Measurements from ENCODE around the gene TPK1. TPM values are rescaled to one million over a fixed set of nuclear protein-coding genes. Genes with fewer than 3 reads are reported as not detected.

The TPK1 gene
- total and polyA plus RNA-seq, 2 of the 8 experiments (the other 6 are each of a cell fraction or from before 2014, with no cell fraction given): 1.9 to 2.7 TPM

DNA sequence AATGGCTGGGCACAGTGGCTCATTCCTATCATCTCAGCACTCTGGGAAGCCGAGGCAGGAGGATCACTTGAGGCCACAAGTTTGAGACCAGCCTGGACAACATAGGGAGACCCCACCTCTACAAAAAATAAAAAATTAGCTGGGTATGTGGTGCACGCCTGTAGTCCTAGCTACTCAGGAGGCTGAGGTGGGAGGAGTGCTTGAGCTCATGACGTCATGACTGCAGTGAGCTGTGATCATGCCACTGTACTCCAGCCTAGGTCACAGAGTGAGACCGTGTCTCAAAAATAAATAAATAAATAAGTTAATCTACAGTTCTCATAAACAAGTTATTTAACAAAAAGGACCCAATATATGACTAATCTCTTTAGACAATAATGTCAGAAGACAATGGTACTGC lies 76.2 kb downstream of the TPK1 start:
- Histone ChIP-seq H3K23ac (ENCODE audit: insufficient read length) (no peak overlapping the region), H2AK5ac (ENCODE audit: low read depth, low read length) (no peak overlapping the region), H3K27ac (ENCODE audit: low read depth, low read length) (no peak overlapping the region), H4K20me1 (replicated peaks in 1 of 2; ENCODE audit: control insufficient read depth in 1 of 2, insufficient read depth in 2 of 2, low read length in 2 of 2) (no peaks in the 10 kb centered on the region), H3K18ac (ENCODE audit: extremely low read depth, low read length) (no peak overlapping the region), H4K8ac (ENCODE audit: extremely low read depth, insufficient read depth, low read length) (no peak overlapping the region), H3K9ac (replicated peaks in 1 of 4; ENCODE audit: extremely low read depth in 1 of 4, low read depth in 3 of 4, low read length in 3 of 4) (no peak overlapping the region), H3K27me3 (replicated peaks in 1 of 4; ENCODE audit: control insufficient read depth in 3 of 4, extremely low read depth in 1 of 4, insufficient read depth in 3 of 4, low read length in 3 of 4) (no peaks in the 10 kb centered on the region; a peak in 1 of 7 replicates), H2BK5ac (ENCODE audit: low read depth, low read length) (no peak overlapping the region), H3K4me2 (ENCODE audit: insufficient read depth in 1 of 2, low read depth in 2 of 2, low read length in 2 of 2) (no peak overlapping the region), H3K56ac (replicated peaks; ENCODE audit: insufficient read length, low read depth, low read length) (no peak overlapping the region), H3K79me2 (ENCODE audit: control insufficient read depth in 1 of 2, insufficient read depth in 2 of 2, low read length in 2 of 2) (no peaks in the 10 kb centered on the region), H3K79me1 (ENCODE audit: low read depth, low read length) (no peaks in the 10 kb centered on the region), H3K4ac (replicated peaks; ENCODE audit: insufficient read length, low read depth, low read length) (no peak overlapping the region), H2BK12ac (ENCODE audit: low read depth, low read length) (no peak overlapping the region), H2BK15ac (ENCODE audit: low read length) (no peak overlapping the region), H3K4me3 (ENCODE audit: extremely low read depth in 1 of 4, insufficient read depth in 2 of 4, low read depth in 3 of 4, low read length in 4 of 4) (no peak overlapping the region), H4K91ac (replicated peaks; ENCODE audit: insufficient read length, low read length) (no peak overlapping the region), H3K36me3 (ENCODE audit: control insufficient read depth in 2 of 4, insufficient read depth in 4 of 4, low read length in 3 of 4) (no peaks in the 10 kb centered on the region), H3K23me2 (ENCODE audit: low read depth, low read length) (no peaks in the 10 kb centered on the region), H2BK120ac (replicated peaks; ENCODE audit: low read depth, low read length) (no peak overlapping the region), H2BK20ac (ENCODE audit: low read length) (no peak overlapping the region), H3K14ac (ENCODE audit: insufficient read length) (no peak overlapping the region), H4K5ac (ENCODE audit: insufficient read length, low read depth, low read length) (no peak overlapping the region), H3K4me1 (replicated peaks in 1 of 4; ENCODE audit: control insufficient read depth in 3 of 4, insufficient read depth in 4 of 4, low read length in 3 of 4) (no peaks in the 10 kb centered on the region), H2AFZ (ENCODE audit: low read length) (no peak overlapping the region), H3K9me3 (ENCODE audit: insufficient read depth in 2 of 2, low read depth in 1 of 2, low read length in 1 of 2) (no peaks in the 10 kb centered on the region)
- TF ChIP-seq CEBPB (IDR thresholded peaks at IDR 0.05; ENCODE audit: low read depth, low read length) (no peak), POLR2A (IDR thresholded peaks at IDR 0.05; ENCODE audit: control extremely low read depth in 1 of 2, low read depth in 2 of 2, low read length in 2 of 2) (no peak), RXRA (IDR thresholded peaks at IDR 0.05; ENCODE audit: insufficient read depth, low read depth, low read length) (no peak), FOSL1 (IDR thresholded peaks at IDR 0.05; ENCODE audit: insufficient read depth, low read depth, low read length) (no peak), CTBP2 (IDR thresholded peaks at IDR 0.05; ENCODE audit: borderline replicate concordance, insufficient read depth, insufficient read length, low read length) (no peak), TBP (IDR thresholded peaks at IDR 0.05; ENCODE audit: low read depth, low read length) (no peak), KDM4A (IDR thresholded peaks at IDR 0.05; ENCODE audit: low read depth, low read length, severe bottlenecking) (no peak), HDAC6 (IDR thresholded peaks at IDR 0.05; ENCODE audit: low read depth, low read length) (no peak), GTF2F1 (IDR thresholded peaks at IDR 0.05; ENCODE audit: borderline replicate concordance, low read depth, low read length) (no peak), SIN3A (conservative IDR thresholded peaks at IDR 0.05 in 1 of 2, IDR thresholded peaks at IDR 0.05 in 1 of 2; ENCODE audit: low read depth in 1 of 2, low read length in 2 of 2) (no peak), NRF1 (IDR thresholded peaks at IDR 0.05; ENCODE audit: low read depth, low read length) (no peak), SAP30 (IDR thresholded peaks at IDR 0.05; ENCODE audit: insufficient read depth, insufficient replicate concordance, low read length) (no peak), SIRT6 (IDR thresholded peaks at IDR 0.05; ENCODE audit: low read length) (no peak), RNF2 (IDR thresholded peaks at IDR 0.05; ENCODE audit: borderline replicate concordance, low read depth, low read length, missing control alignments, poor library complexity, severe bottlenecking) (no peak)
- ChIA-PET POLR2A (ENCODE audit: partially characterized antibody) (no interaction called here), CTCF (ENCODE audit: partially characterized antibody) (interaction anchor here (1.2 to 1.5 kb wide), 3 partner anchors 12 to 28 kb away, joined by 4 to 7 read pairs (median 5); no protein-coding TSS in a partner anchor)
- WGBS, 2 experiments (ENCODE audit: extremely low coverage in 1 of 2, insufficient coverage in 1 of 2, insufficient read length in 1 of 2, insufficient replicate concordance in 2 of 2, low coverage in 1 of 2, low lambda C conversion rate in 2 of 2, missing lambda C conversion rate in 1 of 2): 63% methylated on average over 4 of the region's 4 CpGs; no CpG with 5 or more reads in 1 of the 2 experiments
- DNase-seq (ENCODE audit: low read depth in 1 of 2, low spot score in 2 of 2) (no peak), FAIRE-seq (no peak)

All from H1 (cell line).